Measurements from ENCODE around the gene SFXN1.

- no peak for TF ChIP-seq SP1 (IDR thresholded peaks at IDR 0.05)
- TF ChIP-seq, protein P1, sequence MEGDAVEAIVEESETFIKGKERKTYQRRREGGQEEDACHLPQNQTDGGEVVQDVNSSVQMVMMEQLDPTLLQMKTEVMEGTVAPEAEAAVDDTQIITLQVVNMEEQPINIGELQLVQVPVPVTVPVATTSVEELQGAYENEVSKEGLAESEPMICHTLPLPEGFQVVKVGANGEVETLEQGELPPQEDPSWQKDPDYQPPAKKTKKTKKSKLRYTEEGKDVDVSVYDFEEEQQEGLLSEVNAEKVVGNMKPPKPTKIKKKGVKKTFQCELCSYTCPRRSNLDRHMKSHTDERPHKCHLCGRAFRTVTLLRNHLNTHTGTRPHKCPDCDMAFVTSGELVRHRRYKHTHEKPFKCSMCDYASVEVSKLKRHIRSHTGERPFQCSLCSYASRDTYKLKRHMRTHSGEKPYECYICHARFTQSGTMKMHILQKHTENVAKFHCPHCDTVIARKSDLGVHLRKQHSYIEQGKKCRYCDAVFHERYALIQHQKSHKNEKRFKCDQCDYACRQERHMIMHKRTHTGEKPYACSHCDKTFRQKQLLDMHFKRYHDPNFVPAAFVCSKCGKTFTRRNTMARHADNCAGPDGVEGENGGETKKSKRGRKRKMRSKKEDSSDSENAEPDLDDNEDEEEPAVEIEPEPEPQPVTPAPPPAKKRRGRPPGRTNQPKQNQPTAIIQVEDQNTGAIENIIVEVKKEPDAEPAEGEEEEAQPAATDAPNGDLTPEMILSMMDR (IDR thresholded peaks at IDR 0.05; ENCODE audit: low read depth, low read length, missing input control): no peak
- no peak for TF ChIP-seq TAF1 (conservative IDR thresholded peaks at IDR 0.05)
- TF ChIP-seq GABPA (IDR thresholded peaks at IDR 0.05 in 1 of 2, conservative IDR thresholded peaks at IDR 0.05 in 1 of 2): no peak
- TF ChIP-seq, protein P2, sequence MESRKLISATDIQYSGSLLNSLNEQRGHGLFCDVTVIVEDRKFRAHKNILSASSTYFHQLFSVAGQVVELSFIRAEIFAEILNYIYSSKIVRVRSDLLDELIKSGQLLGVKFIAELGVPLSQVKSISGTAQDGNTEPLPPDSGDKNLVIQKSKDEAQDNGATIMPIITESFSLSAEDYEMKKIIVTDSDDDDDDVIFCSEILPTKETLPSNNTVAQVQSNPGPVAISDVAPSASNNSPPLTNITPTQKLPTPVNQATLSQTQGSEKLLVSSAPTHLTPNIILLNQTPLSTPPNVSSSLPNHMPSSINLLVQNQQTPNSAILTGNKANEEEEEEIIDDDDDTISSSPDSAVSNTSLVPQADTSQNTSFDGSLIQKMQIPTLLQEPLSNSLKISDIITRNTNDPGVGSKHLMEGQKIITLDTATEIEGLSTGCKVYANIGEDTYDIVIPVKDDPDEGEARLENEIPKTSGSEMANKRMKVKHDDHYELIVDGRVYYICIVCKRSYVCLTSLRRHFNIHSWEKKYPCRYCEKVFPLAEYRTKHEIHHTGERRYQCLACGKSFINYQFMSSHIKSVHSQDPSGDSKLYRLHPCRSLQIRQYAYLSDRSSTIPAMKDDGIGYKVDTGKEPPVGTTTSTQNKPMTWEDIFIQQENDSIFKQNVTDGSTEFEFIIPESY (IDR thresholded peaks at IDR 0.05): no peak
- TF ChIP-seq RAD21 (IDR thresholded peaks at IDR 0.05): no peak
- no peak for TF ChIP-seq RXRA (IDR thresholded peaks at IDR 0.05)
- no peak for TF ChIP-seq ATF3 (IDR thresholded peaks at IDR 0.05)
- no peak for TF ChIP-seq YY1 (IDR thresholded peaks at IDR 0.05)
- no peak for TF ChIP-seq REST (IDR thresholded peaks at IDR 0.05)
These were observed 91.3 kb downstream of the SFXN1 start for GRCh38 chr5:175569701-175570100.

Data from liver (tissue), 3 donors.